ENCODE data around the gene KCNJ1. TPM values are rescaled to one million over a fixed set of nuclear protein-coding genes. Genes with fewer than 3 reads are reported as not detected.

Gene KCNJ1
- total RNA-seq, 2 experiments from 2014 or later, result 0.22 to 0.27 TPM

GRCh38 chr11:128898580-128899344 lies 31.7 kb upstream of the KCNJ1 start:
- ChIA-PET CTCF (no interaction called here), POLR2A (no interaction called here)
- Histone ChIP-seq H3K36me3 (ENCODE audit: insufficient read depth, low read length) (no peaks in the 10 kb centered on the region), H3K27me3 (ENCODE audit: control insufficient read depth in 1 of 2, insufficient read depth in 2 of 2, low read length in 2 of 2) (no peaks in the 10 kb centered on the region), H3K4me1 (ENCODE audit: insufficient read depth, low read length) (no peaks in the 10 kb centered on the region), H3K27ac (ENCODE audit: low read depth in 1 of 2, low read length in 2 of 2) (no peak overlapping the region), H3K4me3 (ENCODE audit: low read length) (no peak overlapping the region), H3K9me3 (ENCODE audit: control insufficient read depth in 1 of 2, insufficient read depth in 1 of 2, low read length in 2 of 2) (no peaks in the 10 kb centered on the region)
- H3K27me3 Mint-ChIP-seq, result peaks cover 5% of the 10 kb centered on the region
- no peak overlapping the region for H3K27ac Mint-ChIP-seq
- TF ChIP-seq CTCF (IDR thresholded peaks at IDR 0.05), result no peak
- DNase-seq (no peak), ATAC-seq (ENCODE audit: poor library complexity) (no peak)
- no peak overlapping the region for H3K4me3 Mint-ChIP-seq
- no peaks in the 10 kb centered on the region for H3K36me3 Mint-ChIP-seq (ENCODE audit: low read depth)
- intact Hi-C loops (cut with DNase I, micrococcal nuclease), result no loop called here
- peaks cover 5% of the 10 kb centered on the region for H3K4me1 Mint-ChIP-seq (ENCODE audit: low read depth)
- no peaks in the 10 kb centered on the region for H3K9me3 Mint-ChIP-seq

GRCh38 chr11:128897826-128898225 lies 30.7 kb upstream of the KCNJ1 start:
- DNase-seq (no peak), ATAC-seq (ENCODE audit: poor library complexity) (no peak)
- Mint-ChIP-seq H3K4me1 (ENCODE audit: low read depth) (no peaks in the 10 kb centered on the region), H3K27ac (no peak overlapping the region), H3K9me3 (no peaks in the 10 kb centered on the region), H3K27me3 (peaks cover 14% of the 10 kb centered on the region), H3K4me3 (no peak overlapping the region), H3K36me3 (ENCODE audit: low read depth) (no peaks in the 10 kb centered on the region)
- Histone ChIP-seq H3K27ac (ENCODE audit: low read depth in 1 of 2, low read length in 2 of 2) (no peak overlapping the region), H3K9me3 (ENCODE audit: control insufficient read depth in 1 of 2, insufficient read depth in 1 of 2, low read length in 2 of 2) (no peaks in the 10 kb centered on the region), H3K4me3 (ENCODE audit: low read length) (no peak overlapping the region), H3K27me3 (ENCODE audit: control insufficient read depth in 1 of 2, insufficient read depth in 2 of 2, low read length in 2 of 2) (peaks cover 0 to 4% of the 10 kb centered on the region in 2 experiments), H3K4me1 (ENCODE audit: insufficient read depth, low read length) (no peaks in the 10 kb centered on the region), H3K36me3 (ENCODE audit: insufficient read depth, low read length) (no peaks in the 10 kb centered on the region)
- no peak for TF ChIP-seq CTCF (IDR thresholded peaks at IDR 0.05)
- intact Hi-C loops (cut with DNase I, micrococcal nuclease), result no loop called here
- ChIA-PET CTCF (no interaction called here), POLR2A (no interaction called here)

GRCh38 chr11:128896356-128896755 lies 29.3 kb upstream of the KCNJ1 start:
- ChIA-PET POLR2A (no interaction called here), CTCF (no interaction called here)
- H3K9me3 ChIP-seq (ENCODE audit: control insufficient read depth in 1 of 2, insufficient read depth in 1 of 2, low read length in 2 of 2), result peaks cover 0 to 4% of the 10 kb centered on the region in 2 experiments
- no peaks in the 10 kb centered on the region for H3K4me1 Mint-ChIP-seq (ENCODE audit: low read depth)
- H3K27ac Mint-ChIP-seq, result no peak overlapping the region
- DNase-seq, result no peak
- ATAC-seq (ENCODE audit: poor library complexity), result no peak
- no peaks in the 10 kb centered on the region for H3K36me3 ChIP-seq (ENCODE audit: insufficient read depth, low read length)
- H3K27me3 Mint-ChIP-seq, result peaks cover 28% of the 10 kb centered on the region
- no peak overlapping the region for H3K4me3 ChIP-seq (ENCODE audit: low read length)
- intact Hi-C loops (cut with DNase I, micrococcal nuclease), result no loop called here
- H3K4me1 ChIP-seq (ENCODE audit: insufficient read depth, low read length), result peaks cover 7% of the 10 kb centered on the region
- H3K4me3 Mint-ChIP-seq, result no peak overlapping the region
- no peaks in the 10 kb centered on the region for H3K36me3 Mint-ChIP-seq (ENCODE audit: low read depth)
- no peaks in the 10 kb centered on the region for H3K9me3 Mint-ChIP-seq
- H3K27ac ChIP-seq (ENCODE audit: low read depth in 1 of 2, low read length in 2 of 2), result no peak overlapping the region
- no peak for TF ChIP-seq CTCF (IDR thresholded peaks at IDR 0.05)
- peaks cover 6 to 18% of the 10 kb centered on the region in 2 experiments for H3K27me3 ChIP-seq (ENCODE audit: control insufficient read depth in 1 of 2, insufficient read depth in 2 of 2, low read length in 2 of 2)
